ENCODE measurements around the gene TSN. TPM values are rescaled to one million over a fixed set of nuclear protein-coding genes. Genes with fewer than 3 reads are reported as not detected.

The TSN gene
- total RNA-seq, 1 experiment from 2014 or later = 112 TPM

- no peak overlapping the region for H3K4me3 ChIP-seq (ENCODE audit: low read depth, low read length, poor library complexity, severe bottlenecking)
- DNase-seq (ENCODE audit: low spot score) = no peak
- H3K36me3 ChIP-seq (ENCODE audit: insufficient read depth, low read length, poor library complexity, severe bottlenecking) = no peaks in the 10 kb centered on the region
- POLR2A ChIA-PET (ENCODE audit: low non-redundant PET) = no interaction called here
- TF ChIP-seq EZH2 (IDR thresholded peaks at IDR 0.05; ENCODE audit: borderline replicate concordance, low read depth, low read length, poor library complexity, severe bottlenecking) = no peak
- TF ChIP-seq CTCF (conservative IDR thresholded peaks at IDR 0.05; ENCODE audit: low read depth, low read length) = no peak
- no peaks in the 10 kb centered on the region for H3K27me3 ChIP-seq (replicated peaks; ENCODE audit: insufficient read depth, low read depth, low read length, poor library complexity)
- no peaks in the 10 kb centered on the region for H3K4me1 ChIP-seq (ENCODE audit: insufficient read depth, low read length, poor library complexity, severe bottlenecking)
- H3K27ac ChIP-seq (ENCODE audit: low read depth, low read length, poor library complexity, severe bottlenecking) = no peak overlapping the region
- no peaks in the 10 kb centered on the region for H3K9me3 ChIP-seq (ENCODE audit: low read depth, low read length, poor library complexity, severe bottlenecking)
- BruUV-seq (replicated peaks) = no TSS peak
- intact Hi-C loops (cut with micrococcal nuclease; ENCODE audit: unreplicated experiment) = no loop called here
- CTCF ChIA-PET = no interaction called here
Measured at GRCh38 chr2:121776361-121776760, 20.9 kb downstream of the TSN start.

- Histone ChIP-seq H3K4me3 (ENCODE audit: low read depth, low read length, poor library complexity, severe bottlenecking) (no peak overlapping the region), H3K36me3 (ENCODE audit: insufficient read depth, low read length, poor library complexity, severe bottlenecking) (no peaks in the 10 kb centered on the region), H3K27me3 (replicated peaks; ENCODE audit: insufficient read depth, low read depth, low read length, poor library complexity) (no peaks in the 10 kb centered on the region), H3K4me1 (ENCODE audit: insufficient read depth, low read length, poor library complexity, severe bottlenecking) (no peaks in the 10 kb centered on the region), H3K9me3 (ENCODE audit: low read depth, low read length, poor library complexity, severe bottlenecking) (no peaks in the 10 kb centered on the region), H3K27ac (ENCODE audit: low read depth, low read length, poor library complexity, severe bottlenecking) (no peak overlapping the region)
- TF ChIP-seq EZH2 (IDR thresholded peaks at IDR 0.05; ENCODE audit: borderline replicate concordance, low read depth, low read length, poor library complexity, severe bottlenecking) (no peak), CTCF (conservative IDR thresholded peaks at IDR 0.05; ENCODE audit: low read depth, low read length) (no peak)
- no TSS peak for BruUV-seq (replicated peaks)
- CTCF ChIA-PET = no interaction called here
- DNase-seq (ENCODE audit: low spot score) = no peak
- intact Hi-C loops (cut with micrococcal nuclease; ENCODE audit: unreplicated experiment) = no loop called here
- POLR2A ChIA-PET (ENCODE audit: low non-redundant PET) = no interaction called here
Measured at GRCh38 chr2:121776885-121777698, 21.6 kb downstream of the TSN start.

- Histone ChIP-seq H3K27me3 (replicated peaks; ENCODE audit: insufficient read depth, low read depth, low read length, poor library complexity) (no peaks in the 10 kb centered on the region), H3K9me3 (ENCODE audit: low read depth, low read length, poor library complexity, severe bottlenecking) (no peaks in the 10 kb centered on the region), H3K27ac (ENCODE audit: low read depth, low read length, poor library complexity, severe bottlenecking) (no peak overlapping the region), H3K36me3 (ENCODE audit: insufficient read depth, low read length, poor library complexity, severe bottlenecking) (no peaks in the 10 kb centered on the region), H3K4me1 (ENCODE audit: insufficient read depth, low read length, poor library complexity, severe bottlenecking) (no peaks in the 10 kb centered on the region), H3K4me3 (ENCODE audit: low read depth, low read length, poor library complexity, severe bottlenecking) (no peak overlapping the region)
- no peak for TF ChIP-seq EZH2 (IDR thresholded peaks at IDR 0.05; ENCODE audit: borderline replicate concordance, low read depth, low read length, poor library complexity, severe bottlenecking)
- no peak for TF ChIP-seq CTCF (conservative IDR thresholded peaks at IDR 0.05; ENCODE audit: low read depth, low read length)
- no peak for DNase-seq (ENCODE audit: low spot score)
- ChIA-PET POLR2A (ENCODE audit: low non-redundant PET) (no interaction called here), CTCF (no interaction called here)
- intact Hi-C loops (cut with micrococcal nuclease; ENCODE audit: unreplicated experiment) = no loop called here
- no TSS peak for BruUV-seq (replicated peaks)
Measured at GRCh38 chr2:121777699-121778058, 22.2 kb downstream of the TSN start.

Data from A673 (cell line).